ENCODE data around the gene ST7.

ST7 gene

GRCh38 chr7:117044664-117045063, 91.4 kb downstream of the ST7 start:
- no peaks in the 10 kb centered on the region for H3K36me3 ChIP-seq (ENCODE audit: insufficient read depth, low read length)
- no peak overlapping the region for H3K4me2 ChIP-seq (ENCODE audit: low read depth, low read length, poor library complexity, severe bottlenecking)
- H2AFZ ChIP-seq (ENCODE audit: low read length): no peak overlapping the region
- TF ChIP-seq EZH2phosphoT487 (IDR thresholded peaks at IDR 0.05; ENCODE audit: borderline replicate concordance): no peak
- TF ChIP-seq CTCF (conservative IDR thresholded peaks at IDR 0.05; ENCODE audit: low read length): no peak
- H3K9me3 ChIP-seq (ENCODE audit: insufficient read depth, low read depth, low read length): no peaks in the 10 kb centered on the region
- no peak overlapping the region for H3K4me3 ChIP-seq (ENCODE audit: low read length, poor library complexity, severe bottlenecking)
- H4K20me1 ChIP-seq (ENCODE audit: insufficient read depth, low read length, poor library complexity, severe bottlenecking): no peaks in the 10 kb centered on the region
- no peaks in the 10 kb centered on the region for H3K9me2 ChIP-seq (replicated peaks; ENCODE audit: low read depth, low read length)
- no peaks in the 10 kb centered on the region for H3K79me2 ChIP-seq (ENCODE audit: insufficient read depth, low read length)
- H3F3A ChIP-seq (ENCODE audit: low read depth): no peaks in the 10 kb centered on the region
- H3K9ac ChIP-seq (ENCODE audit: low read depth, low read length, poor library complexity, severe bottlenecking): no peak overlapping the region
- peaks cover 91% of the 10 kb centered on the region for H3K27me3 ChIP-seq (ENCODE audit: insufficient read depth, low read length, poor library complexity, severe bottlenecking)
- peaks cover 10% of the 10 kb centered on the region for H3K4me1 ChIP-seq (ENCODE audit: insufficient read depth, low read length, poor library complexity, severe bottlenecking)

GRCh38 chr7:117045927-117046710, 92.8 kb downstream of the ST7 start:
- Histone ChIP-seq H2AFZ (ENCODE audit: low read length) (no peak overlapping the region), H3K9me2 (replicated peaks; ENCODE audit: low read depth, low read length) (no peaks in the 10 kb centered on the region), H3K4me3 (ENCODE audit: low read length, poor library complexity, severe bottlenecking) (no peak overlapping the region), H4K20me1 (ENCODE audit: insufficient read depth, low read length, poor library complexity, severe bottlenecking) (no peaks in the 10 kb centered on the region), H3K27me3 (ENCODE audit: insufficient read depth, low read length, poor library complexity, severe bottlenecking) (peaks cover 89% of the 10 kb centered on the region), H3K36me3 (ENCODE audit: insufficient read depth, low read length) (no peaks in the 10 kb centered on the region), H3K9ac (ENCODE audit: low read depth, low read length, poor library complexity, severe bottlenecking) (no peak overlapping the region), H3F3A (ENCODE audit: low read depth) (no peaks in the 10 kb centered on the region), H3K79me2 (ENCODE audit: insufficient read depth, low read length) (no peaks in the 10 kb centered on the region), H3K9me3 (ENCODE audit: insufficient read depth, low read depth, low read length) (no peaks in the 10 kb centered on the region), H3K4me1 (ENCODE audit: insufficient read depth, low read length, poor library complexity, severe bottlenecking) (peaks cover 10% of the 10 kb centered on the region), H3K4me2 (ENCODE audit: low read depth, low read length, poor library complexity, severe bottlenecking) (no peak overlapping the region)
- TF ChIP-seq EZH2phosphoT487 (IDR thresholded peaks at IDR 0.05; ENCODE audit: borderline replicate concordance) (no peak), CTCF (conservative IDR thresholded peaks at IDR 0.05; ENCODE audit: low read length) (no peak)

- Histone ChIP-seq H3K79me2 (ENCODE audit: insufficient read depth, low read length) (no peaks in the 10 kb centered on the region), H4K20me1 (ENCODE audit: insufficient read depth, low read length, poor library complexity, severe bottlenecking) (no peaks in the 10 kb centered on the region)
Observed at GRCh38 chr7:117047496-117047895, 94.2 kb downstream of the ST7 start.

More at GRCh38 chr7:117047496-117047895, 94.2 kb downstream of the ST7 start:
- H3K4me2 ChIP-seq (ENCODE audit: low read depth, low read length, poor library complexity, severe bottlenecking): no peak overlapping the region
- H3K4me1 ChIP-seq (ENCODE audit: insufficient read depth, low read length, poor library complexity, severe bottlenecking): peaks cover 10% of the 10 kb centered on the region
- peaks cover 89% of the 10 kb centered on the region for H3K27me3 ChIP-seq (ENCODE audit: insufficient read depth, low read length, poor library complexity, severe bottlenecking)
- H3K4me3 ChIP-seq (ENCODE audit: low read length, poor library complexity, severe bottlenecking): no peak overlapping the region
- H3K36me3 ChIP-seq (ENCODE audit: insufficient read depth, low read length): no peaks in the 10 kb centered on the region
- H3K9ac ChIP-seq (ENCODE audit: low read depth, low read length, poor library complexity, severe bottlenecking): no peak overlapping the region
- TF ChIP-seq EZH2phosphoT487 (IDR thresholded peaks at IDR 0.05; ENCODE audit: borderline replicate concordance) (no peak), CTCF (conservative IDR thresholded peaks at IDR 0.05; ENCODE audit: low read length) (no peak)
- H3K9me3 ChIP-seq (ENCODE audit: insufficient read depth, low read depth, low read length): no peaks in the 10 kb centered on the region
- H3F3A ChIP-seq (ENCODE audit: low read depth): no peaks in the 10 kb centered on the region
- no peaks in the 10 kb centered on the region for H3K9me2 ChIP-seq (replicated peaks; ENCODE audit: low read depth, low read length)
- no peak overlapping the region for H2AFZ ChIP-seq (ENCODE audit: low read length)
